ENCODE results near the gene FOXL3.
"Not testable (repeated sequence)": the region's sequence is repeated elsewhere in the genome, so short reads cannot be mapped to it uniquely, and the experiment has no call there.

The FOXL3 gene

DNA sequence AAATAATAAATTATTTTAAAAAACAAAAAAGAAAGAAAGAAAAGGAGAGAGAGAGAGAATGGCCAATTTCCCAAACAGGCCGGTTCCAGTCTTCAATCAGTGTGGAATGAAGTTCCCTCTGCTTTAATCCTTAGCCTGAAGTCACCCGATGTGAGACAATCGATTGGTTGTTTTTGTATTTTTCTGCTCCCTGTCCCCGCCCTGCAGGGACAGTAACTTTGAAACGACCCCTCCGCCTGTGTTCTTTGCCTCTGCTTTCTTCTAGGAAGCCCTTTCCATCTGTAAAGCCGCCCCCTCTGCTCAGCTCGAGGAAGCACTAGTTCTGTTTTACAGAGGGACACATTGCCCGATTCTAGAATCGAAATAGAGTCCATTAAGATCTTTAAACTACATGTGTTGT lies 33.4 kb downstream of the FOXL3 start:
- no peak for DNase-seq (ENCODE audit: low read depth)

DNA sequence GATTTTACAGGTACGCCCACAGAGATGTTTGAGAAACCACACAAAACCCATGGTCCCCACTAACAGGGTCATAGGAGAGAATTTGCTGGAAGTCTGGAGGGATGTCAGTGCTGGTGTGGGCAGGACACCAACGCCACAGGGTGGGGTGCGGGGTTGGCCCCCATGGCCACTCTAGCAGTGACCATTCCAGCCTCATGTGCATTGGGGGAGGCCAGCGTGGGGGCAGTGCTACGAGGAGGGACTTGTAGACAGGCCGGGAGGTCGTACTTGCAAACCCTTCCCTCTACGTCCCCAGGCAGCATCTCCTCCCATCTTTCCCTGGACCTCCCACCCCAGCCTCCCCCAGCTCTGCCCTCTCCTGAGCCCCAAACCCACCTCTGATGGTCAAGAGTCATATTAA lies 34.0 kb downstream of the FOXL3 start:
- no peak for DNase-seq (ENCODE audit: low read depth)

DNA sequence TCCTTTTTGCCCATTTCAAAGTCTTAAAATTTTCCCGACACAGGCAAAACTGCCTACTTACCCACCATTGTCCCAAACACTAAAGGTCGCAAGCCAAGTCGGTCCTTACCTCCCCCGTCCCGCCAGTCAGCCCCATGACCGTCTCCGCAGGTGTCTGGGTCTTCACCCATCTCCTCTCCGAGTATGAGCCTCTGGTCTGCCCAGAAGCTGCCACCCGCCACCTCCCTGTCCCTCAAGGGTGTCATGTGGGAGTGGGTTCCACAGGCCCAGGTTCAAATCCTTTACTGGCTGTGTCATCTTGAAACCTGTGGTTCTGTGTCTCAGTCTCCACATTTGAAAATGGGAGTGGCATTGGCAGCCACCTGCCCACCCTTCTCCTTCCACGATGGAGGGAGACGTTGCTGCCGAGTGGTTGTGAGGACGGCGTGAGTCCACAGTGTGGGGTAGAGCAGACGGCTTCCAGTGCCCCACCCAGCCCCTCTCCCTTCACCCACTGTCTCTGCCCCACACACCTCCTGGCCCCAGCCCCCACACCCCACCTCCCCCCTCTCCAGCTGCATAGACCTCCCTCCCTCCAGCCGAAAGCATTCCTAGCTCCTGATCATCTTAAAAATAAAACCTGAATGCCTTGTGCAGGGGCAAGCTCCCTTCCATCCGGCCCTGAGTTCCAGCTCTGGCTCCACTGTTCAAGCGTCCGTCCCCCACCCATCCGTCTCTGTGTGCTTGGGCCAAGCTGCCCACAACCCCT lies 35.3 kb downstream of the FOXL3 start:
- no peak for DNase-seq (ENCODE audit: low read depth)

DNA sequence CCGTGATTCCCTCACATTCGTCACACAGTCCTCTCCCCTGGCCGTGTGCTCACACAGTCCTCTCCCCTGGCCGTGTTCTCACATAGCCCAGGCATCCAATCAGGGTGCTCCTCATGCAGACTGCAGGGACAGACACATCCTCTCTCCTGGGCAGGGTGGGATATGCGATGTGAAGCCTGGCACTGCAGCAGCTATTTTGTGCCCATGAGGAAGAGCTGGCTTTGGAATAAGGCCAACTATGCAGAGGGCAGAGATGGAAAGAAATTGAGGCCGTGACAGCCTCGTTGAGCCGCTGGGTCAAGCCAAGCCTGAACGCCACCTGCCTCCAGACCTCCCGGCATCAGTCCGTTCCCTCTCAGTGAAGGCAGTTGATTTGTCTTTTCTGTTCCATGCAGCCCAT lies 35.8 kb downstream of the FOXL3 start:
- DNase-seq (ENCODE audit: low read depth): no peak

DNA sequence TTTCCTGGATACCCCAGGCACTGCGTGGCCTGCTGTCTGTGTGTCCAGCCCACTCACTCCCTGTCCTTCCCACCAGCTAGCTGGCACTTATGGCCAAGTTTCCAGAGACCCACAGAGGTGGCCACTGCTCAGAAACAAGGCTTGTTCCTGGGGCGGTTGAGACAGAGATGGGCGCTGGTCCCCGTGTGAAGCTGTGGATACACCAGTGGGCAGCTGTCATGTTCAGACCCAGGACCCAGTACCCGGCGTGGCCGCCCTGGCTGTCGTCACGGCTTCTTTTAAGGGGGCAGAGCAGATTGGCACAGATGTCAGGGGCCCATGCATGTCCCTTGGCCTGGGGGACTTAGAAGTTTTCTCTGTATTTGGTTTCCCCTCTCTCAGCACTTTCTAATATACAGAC lies 36.3 kb downstream of the FOXL3 start:
- DNase-seq (ENCODE audit: low read depth): no peak

DNA sequence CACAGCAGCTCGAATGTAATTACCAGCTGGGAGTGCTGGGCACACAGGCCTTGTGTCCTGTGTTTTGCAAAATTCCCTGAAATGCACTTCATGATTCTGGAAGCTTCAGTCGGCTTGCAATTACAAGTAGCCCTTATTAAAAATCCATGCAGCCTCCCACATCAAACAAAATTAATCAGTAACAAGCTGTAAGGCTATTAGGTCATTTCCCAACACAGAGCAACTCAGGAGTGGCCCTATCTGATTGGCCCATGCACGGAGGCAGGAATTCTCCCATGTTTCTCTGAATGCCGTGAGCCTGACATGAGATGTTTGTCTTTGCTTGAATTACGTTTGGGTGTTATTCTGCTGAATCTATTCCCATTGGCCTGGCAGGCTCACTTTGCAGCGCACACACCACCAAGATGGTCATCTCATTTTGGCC lies 36.9 kb downstream of the FOXL3 start:
- DNase-seq (ENCODE audit: low read depth): peak; percentile 41

DNA sequence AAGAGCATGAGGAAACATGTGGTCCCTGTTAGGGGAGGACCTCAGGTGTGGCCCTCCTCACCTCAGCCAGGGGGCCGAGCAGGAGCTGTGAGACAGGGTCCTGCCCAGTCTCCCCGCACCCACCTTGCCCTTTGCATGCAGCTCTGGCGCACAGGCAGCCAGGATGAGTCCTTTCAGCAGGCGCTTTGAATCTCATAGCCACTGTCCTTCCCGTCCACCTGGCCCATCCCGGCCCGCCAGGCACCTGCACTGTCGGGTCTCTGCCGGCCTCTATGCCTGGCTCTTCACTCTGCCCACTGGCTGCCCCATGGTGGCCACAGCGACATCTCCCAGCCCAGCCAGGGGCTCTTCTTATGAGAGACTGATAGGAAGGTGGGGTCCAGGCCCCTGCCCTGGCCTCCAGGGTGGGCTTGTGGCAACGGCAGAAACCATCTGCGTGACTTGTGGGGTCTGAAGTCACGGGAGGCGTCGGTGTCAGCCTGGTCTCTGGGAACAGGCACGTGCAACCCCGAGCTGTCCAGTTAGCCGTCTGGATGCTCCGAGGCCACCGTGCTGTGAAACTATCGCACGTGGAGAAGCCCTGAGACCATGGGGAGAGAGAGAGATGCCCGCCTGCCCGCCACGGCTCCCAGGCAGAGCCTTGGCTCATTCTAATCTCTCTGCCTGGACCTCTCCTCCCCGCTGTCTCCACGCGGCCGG lies 37.4 kb downstream of the FOXL3 start:
- no peak for DNase-seq (ENCODE audit: low read depth)

DNA sequence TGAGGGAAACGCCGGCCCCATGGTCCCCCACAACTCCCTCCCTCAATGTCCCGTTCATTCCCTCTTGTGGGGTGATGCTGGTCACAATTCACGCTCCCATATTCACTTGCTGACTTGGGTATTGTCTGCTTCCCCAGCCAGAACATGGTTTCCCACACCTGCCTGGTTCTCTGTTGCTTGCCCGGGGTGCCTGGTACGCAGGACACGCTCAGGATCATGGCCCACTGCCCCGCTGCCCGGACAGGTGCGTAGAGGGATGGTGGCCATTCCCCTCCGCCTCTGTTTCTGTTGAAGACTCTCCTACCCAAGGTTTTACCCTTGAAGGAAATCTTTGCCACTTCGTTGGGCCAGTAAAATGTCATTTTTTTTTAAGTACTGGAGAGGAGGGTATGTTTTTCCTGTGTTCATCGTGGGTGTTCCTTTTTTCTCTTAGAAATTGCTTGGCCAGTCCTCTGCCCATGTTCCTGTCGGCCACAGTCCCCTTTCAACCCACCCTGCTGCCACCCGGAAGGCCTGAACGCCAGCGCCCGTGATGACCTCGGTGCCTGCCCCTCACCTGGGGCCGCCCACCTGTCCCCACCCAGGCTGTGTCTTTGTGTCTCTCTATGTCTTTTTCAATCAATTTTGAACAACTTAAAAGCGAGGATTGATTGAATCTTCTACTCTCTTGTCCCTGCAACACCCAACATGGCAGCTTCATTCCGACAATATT lies 38.2 kb downstream of the FOXL3 start:
- no peak for DNase-seq (ENCODE audit: low read depth)

DNA sequence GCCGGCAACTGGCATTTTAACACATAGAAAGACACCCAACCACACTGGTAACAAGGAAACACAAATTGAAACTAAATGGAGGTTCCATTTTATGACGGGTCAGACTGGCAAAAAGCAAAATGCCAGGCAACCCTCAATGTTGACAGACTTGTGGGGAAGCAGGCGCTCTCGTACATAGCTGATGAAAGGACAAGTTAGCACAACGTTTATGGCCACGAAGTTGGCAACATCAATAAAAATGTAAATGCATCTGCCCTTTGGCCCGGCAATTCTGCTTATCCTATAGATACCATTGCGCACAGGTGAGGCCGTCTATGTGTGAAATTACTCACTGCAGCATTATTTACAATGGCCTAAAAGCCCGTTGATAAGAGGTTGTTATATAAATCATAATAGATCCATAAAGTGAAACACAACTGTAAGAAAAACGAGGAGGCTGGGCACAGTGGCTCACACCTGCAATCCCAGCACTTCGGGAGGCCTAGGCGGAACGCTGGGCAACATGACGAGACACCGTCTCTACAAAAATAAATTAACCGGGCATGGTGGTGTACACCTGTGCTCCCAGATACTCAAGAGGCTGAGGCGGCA lies 39.8 kb downstream of the FOXL3 start:
- DNase-seq (ENCODE audit: low read depth): no peak

DNA sequence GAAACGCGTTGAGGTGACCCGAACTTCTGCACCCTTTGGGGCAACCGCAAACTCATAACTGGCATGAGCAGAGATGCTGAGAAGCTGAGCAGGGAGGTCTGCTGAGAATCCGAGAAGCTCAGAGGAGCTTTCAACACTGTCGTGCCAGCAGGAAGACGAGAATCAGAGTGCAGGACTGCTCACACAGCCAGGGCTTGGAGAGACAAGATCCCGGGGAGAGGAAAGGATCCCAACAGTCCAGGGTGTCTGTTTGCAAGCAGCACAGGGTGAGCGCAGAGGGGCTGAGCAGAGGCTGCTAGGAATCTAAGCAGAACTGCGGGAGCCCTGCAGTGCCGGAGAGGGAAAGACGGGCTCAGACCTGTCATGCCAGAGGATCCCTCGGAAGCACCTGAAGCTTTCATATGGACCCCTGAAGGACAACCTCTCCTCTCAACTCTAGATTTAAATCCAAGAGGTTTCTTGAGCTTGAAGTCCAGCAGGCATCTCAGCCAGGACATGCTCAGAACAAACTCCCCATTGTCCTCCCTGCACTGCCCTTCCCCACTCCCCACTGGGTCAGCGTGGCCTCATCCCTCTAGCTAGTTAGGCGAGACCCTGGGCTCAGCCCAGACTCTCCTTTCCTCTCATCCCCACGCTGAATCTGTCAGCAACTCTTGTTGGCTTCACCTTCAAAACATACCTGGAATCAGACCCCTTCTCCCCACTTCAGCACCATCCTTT lies 40.7 kb downstream of the FOXL3 start:
- no peak for DNase-seq (ENCODE audit: low read depth)

DNA sequence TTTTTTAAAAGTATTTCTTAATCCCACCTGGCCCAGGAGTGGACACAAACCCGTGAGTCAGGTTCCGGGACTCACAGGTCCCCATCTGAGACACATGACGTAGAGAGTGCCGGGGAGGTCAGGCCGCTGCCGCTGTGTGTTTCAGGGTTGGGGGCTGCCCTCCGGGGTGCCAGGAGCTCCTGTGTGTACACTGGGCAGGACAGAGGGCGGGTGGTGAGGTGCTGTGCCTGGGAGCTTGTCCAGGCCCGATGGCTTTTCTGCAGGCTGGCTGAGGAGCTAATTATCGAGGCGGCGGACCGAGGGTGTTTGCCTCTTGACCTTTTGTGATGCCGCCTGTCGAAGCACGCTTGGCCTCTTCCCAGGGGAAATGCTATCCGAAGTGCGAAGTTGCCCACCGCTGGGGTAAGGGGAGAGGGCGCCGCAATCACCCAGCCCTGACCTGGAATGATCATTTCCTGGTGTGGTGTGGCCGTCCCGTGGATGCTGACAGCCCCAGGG lies 42.1 kb downstream of the FOXL3 start:
- no peak for DNase-seq (ENCODE audit: low read depth)

DNA sequence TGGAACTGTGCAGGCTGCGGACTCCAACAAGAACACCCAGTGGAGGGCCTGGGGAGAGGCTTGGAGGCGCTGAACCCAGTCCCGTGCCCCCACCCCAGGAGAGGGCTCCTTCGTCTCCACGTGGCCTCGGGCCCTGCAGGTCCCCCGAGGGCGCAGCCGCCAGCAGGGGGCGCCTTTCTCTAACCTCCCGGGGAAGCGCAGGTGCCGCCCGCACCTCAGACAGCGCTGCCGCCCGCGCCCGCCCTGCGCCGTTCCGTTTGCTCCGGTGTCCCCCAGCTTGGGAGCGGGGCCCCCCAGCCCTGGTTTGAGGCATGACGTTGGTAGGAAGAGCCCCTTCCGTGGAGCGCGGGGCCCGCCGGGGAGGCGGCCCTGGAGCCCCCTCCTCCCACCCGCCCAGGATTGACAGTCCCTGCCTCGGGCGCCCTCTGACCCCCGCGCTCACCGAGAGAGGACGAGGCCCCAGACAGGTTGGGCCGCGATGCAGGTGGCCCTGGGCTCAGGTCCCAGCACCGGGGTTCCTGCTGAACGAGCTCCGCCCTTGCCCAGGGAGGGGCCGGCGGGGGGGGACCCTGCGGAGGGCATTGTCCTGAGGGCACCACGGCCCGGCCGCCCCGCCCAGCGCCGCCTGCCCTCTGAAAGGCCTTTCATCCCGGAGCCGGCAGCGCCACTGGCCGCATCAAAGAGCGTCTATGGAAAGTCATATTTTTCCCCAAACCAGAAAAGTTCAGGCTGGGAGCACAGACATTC lies 42.8 kb downstream of the FOXL3 start:
- DNase-seq (ENCODE audit: low read depth): peak; percentile 32

DNA sequence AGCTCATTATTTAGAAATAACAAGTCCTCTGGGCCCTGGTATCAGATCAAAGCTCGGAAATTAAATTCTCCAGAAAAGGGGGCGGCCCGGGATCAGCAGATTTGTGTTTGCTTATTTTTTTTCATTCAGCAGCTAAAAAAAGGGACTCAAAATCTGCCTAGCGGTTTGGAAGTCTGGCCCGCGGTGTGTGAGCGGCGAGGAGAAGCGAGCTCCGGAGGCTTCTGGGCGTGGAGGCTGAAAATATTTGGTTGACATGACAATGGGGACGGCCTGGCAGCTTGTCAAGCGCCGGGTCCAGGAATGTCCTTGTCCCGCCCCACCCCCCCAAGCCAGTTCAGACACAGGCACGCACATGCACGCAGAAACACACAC lies 43.4 kb downstream of the FOXL3 start:
- DNase-seq (ENCODE audit: low read depth): no peak

DNA sequence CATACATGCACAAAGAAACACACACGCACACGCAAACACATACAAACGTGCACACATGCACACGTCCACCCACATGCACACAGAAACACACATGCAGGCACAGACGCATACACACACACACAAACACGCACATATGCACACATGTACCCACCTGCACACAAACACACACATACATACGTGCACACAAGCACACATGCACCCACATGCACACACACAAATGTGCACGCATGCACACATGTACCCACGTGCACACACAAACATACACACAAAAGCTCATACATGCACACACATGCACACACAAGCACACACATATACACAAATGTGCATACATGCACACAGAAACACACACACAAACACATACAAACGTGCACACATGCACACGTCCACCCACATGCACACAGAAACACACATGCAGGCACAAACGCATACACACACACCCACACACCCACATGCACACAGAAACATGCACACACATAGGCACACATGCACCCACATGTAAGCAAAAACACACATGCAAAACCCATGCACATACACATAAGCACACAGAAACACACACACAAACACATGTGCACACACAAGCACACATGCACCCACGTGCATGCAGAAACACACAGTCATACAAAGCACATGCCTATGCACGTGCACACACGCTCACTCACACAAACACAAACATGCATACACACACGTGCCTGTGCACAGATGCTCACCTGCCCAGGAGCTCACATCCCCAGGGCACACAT lies 44.8 kb downstream of the FOXL3 start:
- DNase-seq (ENCODE audit: low read depth): no peak

DNA sequence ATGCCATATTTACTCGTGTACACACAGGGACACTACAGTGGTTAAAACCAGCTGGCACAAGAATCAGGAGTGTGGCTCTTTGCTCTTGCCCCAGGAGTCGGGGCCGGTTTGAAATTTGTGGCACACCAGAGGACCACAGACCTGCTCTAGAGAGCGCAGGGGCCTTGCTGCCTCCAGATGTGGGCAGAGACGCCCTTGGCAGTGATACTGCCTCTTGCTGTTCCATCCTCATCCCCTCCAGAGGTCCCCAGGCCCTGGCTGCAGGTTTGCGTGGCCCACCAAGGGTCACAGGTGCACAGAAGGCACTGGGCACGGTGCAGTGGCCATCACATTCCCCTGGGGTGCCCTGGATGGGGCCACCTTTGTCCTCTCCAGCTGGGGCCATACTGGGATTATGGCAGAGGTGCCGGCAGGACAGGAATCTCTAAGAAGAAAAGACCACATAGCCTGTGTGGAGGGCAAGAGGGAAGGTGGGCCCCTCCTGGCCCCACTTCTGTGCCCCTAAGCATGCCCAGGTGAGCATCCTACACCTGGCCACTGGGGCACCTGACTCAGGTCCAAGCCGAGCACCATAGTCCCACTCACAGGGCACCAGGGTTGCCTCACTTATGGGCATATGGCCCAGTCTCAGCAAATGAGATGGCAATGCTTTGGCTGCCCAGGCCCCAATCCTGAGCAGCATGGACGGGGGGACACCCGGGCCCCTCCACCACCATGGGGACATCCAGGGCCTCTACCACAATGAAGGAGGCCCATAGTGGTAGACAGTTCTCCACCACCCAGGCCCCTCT lies 45.6 kb downstream of the FOXL3 start:
- DNase-seq (ENCODE audit: low read depth): no peak

DNA sequence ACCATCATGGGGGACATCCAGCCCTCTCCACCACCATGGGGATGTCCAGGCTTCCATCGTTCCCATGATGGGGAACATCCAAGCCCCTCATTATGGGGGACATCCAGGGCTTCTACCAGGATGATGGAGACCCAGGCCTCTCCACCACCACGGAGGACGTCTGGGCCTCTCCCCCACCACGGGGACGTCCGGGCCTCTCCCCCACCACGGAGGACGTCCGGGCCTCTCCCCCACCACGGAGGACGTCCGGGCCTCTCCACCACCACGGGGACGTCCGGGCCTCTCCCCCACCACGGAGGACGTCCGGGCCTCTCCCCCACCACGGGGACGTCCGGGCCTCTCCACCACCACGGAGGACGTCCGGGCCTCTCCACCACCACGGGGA lies 46.2 kb downstream of the FOXL3 start:
- not testable (repeated sequence) for DNase-seq (ENCODE audit: low read depth)

DNA sequence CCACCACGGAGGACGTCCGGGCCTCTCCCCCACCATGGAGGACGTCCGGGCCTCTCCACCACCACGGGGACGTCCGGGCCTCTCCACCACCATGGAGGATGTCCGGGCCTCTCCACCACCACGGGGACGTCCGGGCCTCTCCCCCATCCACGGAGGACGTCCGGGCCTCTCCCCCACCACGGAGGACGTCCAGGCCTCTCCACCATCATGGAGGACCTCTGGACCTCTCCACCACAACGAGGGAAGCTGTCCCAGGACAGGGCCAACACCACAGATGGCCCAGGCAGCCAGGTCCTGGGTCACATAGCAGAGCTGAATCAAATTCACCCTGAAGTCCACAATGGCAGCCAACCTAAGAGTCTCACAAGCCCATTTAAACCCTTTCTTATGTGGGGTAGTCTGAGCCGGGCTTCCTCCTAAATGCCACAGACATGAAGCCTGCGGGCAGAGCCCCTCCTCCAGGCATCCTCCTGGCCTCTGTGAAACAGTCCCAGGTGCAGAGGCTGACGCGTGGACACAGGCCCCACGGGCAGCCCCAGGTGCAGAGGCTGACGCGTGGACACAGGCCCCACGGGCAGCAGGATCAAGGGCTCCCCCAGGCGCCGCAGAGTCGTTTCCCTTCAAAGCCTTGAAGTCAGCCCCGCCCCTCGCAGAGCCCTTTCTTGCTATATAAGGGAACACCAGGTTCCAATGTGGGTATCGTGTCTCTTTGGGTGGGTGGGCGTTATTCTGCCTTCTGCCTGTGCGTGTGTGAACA lies 47.0 kb downstream of the FOXL3 start:
- DNase-seq (ENCODE audit: low read depth): no peak

DNA sequence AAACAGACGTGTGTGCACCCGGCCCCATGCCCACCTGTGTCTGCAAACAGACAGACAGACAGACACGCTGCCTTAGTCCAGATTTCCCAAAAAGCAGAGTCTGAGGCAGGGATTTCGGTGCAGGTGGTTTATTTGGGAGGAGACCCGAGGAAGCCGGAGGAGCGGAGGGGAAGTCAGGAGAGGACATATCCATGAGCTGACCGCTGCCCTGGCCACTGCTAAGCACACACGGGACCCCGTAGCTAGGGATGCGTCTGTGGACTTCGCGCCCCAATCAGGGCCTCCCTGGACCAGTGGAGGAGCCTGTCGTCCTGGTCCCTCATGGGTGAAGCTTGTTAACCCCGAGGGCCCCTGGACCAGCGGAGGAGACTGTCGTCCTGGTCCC lies 47.6 kb downstream of the FOXL3 start:
- DNase-seq (ENCODE audit: low read depth): no peak
